ENCODE measurements around the gene MCF2L.
"Not testable (repeated sequence)": the region's sequence is repeated elsewhere in the genome, so short reads cannot be mapped to it uniquely, and the experiment has no call there.

DNA sequence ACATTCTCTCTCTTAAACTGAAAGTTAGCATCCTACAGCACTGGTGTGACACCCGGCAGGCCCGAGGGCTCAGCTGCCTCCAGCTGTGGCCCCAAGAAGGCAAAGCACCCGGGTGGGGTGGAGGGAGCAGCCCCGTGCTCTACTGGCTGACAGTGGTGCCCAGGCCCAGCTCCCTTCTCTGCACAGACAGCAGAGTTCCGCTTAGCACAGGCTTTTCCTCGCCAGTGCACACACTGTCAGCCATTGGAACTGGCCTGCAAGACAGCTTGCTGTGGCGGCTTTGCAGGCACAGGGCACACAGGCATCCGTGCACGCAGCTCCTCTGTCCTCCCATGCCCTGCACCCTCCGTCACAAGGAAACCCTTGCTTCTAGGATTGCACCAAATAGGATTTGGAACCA is 133.3 kb downstream of the MCF2L start:
- not testable (repeated sequence) for TF ChIP-seq CTCF (IDR thresholded peaks at IDR 0.05 in 2 of 3, conservative IDR thresholded peaks at IDR 0.05 in 1 of 3; ENCODE audit: insufficient read depth in 2 of 3, low read depth in 1 of 3, low read length in 3 of 3); HNRNPL (IDR thresholded peaks at IDR 0.05; ENCODE audit: low read depth, low read length); POLR2AphosphoS5 (IDR thresholded peaks at IDR 0.05; ENCODE audit: control insufficient read depth, insufficient read depth, low read depth, low read length); RAD21 (CRISPR knock-in tag; conservative IDR thresholded peaks at IDR 0.05 in 1 of 2, IDR thresholded peaks at IDR 0.05 in 1 of 2); ZNF592 (IDR thresholded peaks at IDR 0.05); ARNT (IDR thresholded peaks at IDR 0.05); SRF (CRISPR knock-in tag; IDR thresholded peaks at IDR 0.05); MAX (CRISPR knock-in tag; IDR thresholded peaks at IDR 0.05)

Data from K562 (cell line).